NCI-H526 treated with DMSO at 0.1 percent for 48 hours (cell line): Measurements from ENCODE around the gene ZNF333.

ENCODE experiments used
- DNase-seq: peaks from one replicate; lab custom pipeline; 2025; lab: John Stamatoyannopoulos, UW

Gene ZNF333

DNA sequence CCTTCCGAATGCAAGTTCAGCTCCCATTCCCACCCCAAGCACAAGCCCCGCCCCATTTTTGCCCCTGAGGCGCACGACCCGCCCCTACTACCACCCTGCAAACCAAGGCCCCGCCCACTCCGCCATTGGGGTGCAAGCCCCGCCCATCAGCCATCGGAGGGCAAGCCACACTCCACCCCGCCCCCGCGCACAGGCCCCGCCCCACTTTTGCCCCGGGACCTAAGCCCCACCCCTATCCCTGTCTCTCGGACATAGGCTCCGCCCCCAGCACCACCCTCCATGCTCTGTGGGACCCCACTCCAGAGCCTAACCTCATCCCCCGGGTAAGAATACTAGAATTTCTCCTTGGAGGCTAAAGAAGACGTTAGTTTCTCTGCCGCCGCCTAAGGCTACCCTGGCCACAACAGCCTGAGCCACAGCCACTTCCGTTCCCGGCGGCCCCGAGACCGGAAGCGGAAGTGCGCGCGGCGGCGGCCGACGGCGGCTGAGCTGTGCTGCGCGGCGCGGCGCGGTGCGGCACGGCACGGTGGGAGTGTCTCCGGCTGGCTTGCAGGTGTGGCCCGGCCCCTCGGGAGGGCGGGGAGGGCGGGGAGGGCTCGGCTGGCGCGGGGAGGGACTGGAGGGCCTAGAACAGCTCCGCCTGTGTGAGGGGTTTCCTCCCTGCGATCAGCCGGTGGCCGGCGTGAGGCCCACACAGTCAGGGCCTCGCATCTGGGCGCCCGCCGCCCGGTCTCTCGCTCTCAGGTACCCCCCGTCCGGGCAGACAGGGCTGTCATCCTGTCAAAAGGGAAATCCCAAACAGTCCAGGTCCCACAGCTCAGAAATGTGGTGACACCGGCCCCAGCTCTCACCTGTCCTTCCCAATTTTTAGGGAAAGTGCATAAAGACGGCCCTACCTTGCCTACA is at the start of gene ZNF333:
ZNF333 (plus strand) TSS at position 451 of the 906 bp plus-strand sequence. CDS start 3,444 bp downstream, outside the sequence.
- DNase-seq: peak; percentile 77

DNA sequence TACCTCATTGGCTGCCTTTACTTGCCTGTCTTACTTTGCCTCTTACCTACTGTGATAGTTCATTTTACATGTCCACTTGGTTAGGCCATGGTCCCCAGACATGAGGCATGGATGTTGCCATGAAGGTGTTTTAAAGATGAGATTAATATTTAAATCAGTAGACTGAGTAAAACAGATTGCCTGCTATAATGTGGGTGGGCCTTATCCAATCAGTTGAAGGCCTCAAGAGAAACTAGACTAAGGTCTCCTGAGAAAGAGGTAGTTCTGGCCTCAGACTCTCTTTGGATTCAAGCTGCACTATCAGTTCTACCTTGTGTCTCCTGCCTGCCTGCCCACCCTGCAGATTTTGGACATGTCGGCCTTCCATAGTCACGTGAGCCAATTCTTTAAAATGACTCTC is 41.3 kb upstream of the ZNF333 start:
- DNase-seq: no peak

DNA sequence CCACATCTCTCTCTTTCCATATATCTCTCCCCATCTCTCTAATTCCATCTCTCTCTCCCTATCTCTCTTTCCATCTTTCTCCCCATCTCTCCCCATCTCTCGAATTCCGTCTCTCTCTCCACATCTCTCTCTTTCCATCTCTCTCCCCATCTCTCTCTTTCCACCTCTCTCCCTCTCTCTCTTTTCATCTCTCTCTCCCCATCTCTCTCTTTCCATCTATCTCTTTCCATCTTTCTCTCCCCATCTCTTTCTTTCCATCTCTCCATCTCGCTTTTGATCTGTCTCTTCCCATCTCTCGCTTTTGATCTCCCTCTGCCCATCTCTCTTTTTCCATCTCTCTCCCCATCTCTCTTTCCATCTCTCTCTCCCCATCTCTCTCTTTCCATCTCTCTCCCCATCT is 40.8 kb upstream of the ZNF333 start:
- no peak for DNase-seq

DNA sequence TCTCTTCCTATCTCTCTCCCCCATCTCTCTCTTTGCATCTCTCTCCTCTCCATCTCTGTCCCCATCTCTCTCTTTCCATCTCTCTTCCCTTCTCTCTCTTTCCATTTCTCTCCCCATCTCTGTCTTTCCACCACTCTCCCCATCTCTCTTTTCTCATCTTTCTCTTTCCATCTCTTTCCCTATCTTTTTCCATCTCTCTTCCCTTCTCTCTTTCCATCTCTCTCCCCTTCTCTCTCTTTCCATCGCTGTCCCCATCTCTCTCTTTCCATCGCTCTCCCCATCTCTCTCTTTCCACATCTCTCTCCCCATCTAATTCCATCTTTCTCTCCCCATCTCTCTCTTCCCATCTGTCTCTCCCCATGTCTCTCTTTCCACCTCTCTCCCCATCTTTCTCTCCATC is 39.7 kb upstream of the ZNF333 start:
- no peak for DNase-seq

DNA sequence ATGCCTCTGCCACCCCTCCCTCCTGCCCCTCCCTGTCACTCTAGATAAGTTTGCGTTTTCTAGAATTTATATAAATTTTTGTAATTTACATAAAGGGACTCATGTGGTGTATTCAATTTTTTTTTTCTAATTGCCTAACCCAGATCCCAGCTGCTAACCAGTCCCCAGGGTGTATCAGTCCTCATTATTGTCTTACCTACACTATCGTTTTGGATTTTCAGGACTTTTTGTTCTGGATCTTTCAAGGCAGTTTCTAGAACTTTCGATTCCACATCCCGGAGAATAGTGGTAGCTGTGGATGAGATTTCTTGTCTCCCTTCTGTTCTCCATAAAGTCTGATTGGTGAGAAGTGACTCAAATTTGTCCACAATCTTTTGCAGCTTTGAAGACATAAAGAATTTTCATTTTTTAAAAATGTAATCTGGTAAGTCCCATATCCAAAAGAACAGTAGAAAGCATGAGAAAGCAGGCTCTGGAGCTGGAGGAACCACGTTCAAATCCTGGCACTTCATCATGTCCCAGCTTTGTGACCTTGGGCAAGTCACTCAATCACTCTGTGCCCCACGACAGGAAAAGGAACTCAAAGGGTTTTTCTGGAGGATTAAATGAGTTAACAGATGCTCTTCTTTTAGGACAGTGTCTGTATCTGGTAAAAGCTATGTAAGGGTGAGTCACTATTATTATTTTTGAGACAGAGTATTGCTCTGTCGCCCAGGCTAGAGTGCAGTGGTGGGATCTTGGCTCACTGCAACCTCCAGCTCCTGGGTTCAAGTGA is 34.9 kb upstream of the ZNF333 start:
- no peak for DNase-seq

DNA sequence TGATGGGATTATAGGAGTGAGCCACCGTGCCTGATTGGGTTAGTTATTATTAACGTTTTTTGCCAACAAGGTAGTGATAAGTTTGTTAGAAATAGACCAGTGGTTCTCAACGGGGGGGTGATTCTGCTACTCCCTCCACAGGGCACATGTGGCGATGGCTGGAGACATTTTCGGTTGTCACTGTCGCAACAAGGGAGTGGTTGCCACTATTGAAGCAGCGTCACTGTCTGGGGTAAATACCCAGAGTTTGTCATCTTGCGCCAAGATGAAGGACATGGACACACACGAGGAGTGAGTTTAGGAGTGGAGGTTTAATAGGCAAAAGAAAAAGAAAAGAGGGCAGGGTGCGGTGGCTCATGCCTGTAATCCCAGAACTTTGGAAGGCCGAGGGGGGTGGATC is 34.1 kb upstream of the ZNF333 start:
- no peak for DNase-seq

DNA sequence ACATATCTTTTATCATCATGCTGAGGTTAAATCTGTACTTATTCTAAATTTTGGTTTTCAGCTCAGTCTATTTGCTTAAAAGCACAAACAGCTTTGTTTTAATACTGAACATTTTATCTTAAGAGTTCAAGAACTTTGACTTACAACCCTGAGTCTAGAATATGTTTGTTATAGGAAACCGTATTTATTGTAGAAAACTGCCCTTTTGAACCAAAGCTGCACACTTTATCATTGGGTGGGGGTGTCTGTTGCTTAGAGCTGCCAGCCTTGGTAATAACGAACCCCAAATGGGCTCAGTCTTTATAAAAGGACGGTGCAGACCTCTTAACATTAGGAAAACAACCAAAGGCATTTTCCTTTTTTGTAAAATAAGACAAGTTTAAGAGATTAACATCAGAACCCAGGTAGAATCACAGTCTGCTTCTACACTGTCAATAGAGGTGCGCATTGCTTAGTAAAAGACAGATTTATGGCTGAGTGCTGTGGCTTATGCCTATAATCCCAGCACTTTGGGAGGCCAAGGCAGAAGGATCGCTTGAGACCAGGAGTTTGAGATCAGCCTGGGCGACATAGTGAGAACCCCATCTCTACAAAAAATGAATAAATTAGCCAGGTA is 29.9 kb upstream of the ZNF333 start:
- no peak for DNase-seq

DNA sequence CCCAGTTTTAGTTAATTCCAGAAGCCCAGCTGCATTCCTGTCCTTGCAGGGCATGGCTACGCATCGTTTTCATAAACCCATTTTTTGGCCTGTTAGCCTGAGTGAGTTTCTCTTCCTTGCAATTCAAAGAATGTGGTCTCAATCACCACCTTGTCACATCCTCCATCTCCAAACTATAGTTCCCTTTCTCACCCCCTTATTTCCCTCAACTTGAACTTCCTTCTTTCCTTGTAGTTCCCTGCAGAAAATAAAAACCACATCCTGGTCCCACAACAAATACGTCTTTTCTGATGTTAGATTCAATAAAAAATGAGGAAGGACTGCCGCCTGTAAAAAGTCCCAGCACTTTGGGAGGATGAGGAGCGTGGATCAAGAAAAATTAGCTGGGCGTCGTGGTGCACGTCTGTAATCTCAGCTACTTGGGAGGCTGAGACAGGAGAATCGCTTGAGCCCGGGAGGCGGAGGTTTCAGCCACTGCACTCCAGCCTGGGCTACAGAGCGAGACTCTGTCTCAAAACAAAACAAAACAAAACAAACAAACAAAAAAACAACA is 28.4 kb upstream of the ZNF333 start:
- no peak for DNase-seq

DNA sequence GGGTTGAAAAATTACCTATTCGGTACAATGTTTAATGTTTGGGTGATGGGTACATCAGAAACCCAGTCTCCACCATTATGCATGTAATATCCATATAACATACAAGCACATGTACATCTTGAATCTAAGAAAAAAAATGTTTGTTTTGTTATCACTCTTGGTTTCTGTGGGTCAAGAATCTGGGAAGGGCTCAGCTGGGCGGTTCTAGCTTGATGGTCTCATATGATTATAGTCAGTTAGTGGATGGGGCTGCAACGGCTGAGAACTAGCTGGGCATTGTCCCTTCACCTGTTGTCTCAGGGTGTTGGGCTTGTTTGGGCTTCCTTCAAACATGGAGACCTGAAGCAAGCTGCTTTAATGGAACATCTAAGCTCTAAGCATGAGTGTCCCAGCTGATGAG is 19.9 kb upstream of the ZNF333 start:
- no peak for DNase-seq

DNA sequence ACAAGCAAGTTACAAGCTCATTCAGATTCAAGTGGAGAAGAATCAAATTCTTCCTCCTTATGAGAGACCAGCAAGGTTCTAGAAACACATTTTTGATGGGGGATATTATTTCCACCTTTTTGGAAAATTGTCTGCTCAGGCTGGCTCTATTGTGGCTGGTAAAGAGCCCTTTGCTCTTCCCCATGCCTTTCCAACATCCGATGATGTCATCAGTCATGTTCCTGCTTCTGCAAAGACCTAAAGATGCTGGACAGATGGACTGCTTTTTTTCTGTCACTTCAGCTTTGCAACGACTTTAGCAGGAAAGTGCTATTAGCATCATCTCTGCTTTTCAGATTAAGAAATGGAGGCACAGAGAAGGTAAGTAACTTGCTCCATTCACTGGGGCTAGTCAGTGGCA is 19.4 kb upstream of the ZNF333 start:
- no peak for DNase-seq

DNA sequence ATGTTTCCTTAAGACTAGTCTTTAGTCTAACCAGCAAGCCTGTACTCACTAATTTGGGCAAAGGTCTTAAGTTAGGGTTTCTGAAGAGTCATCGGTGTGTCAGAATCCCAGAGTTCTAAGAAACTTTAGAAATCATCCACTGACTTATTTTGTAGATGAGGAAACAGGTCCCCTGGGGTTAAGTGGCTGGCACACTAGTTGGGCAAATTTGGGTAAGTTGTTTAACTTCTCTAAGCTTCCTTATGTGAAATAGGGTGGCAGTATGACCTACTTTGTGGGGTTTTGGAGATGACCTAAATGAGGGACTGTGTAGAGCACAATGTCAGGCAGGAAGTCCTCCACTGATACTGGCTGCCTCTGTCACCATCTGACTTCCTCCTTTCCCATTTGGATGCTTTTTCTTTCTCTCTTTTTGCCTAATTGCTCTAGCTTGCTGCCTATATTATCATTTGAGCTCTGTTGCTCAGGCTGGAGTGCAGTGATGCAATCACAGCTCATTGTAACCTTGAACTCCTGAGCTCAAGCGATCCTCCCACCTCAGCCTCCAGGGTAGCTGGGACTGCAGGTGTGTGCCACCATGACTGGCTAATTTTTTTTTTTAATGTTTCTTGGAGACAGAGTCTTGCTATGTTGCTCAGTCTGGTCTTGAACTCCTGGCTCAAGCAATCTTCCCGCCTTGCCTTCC is 17.5 kb upstream of the ZNF333 start:
- no peak for DNase-seq

DNA sequence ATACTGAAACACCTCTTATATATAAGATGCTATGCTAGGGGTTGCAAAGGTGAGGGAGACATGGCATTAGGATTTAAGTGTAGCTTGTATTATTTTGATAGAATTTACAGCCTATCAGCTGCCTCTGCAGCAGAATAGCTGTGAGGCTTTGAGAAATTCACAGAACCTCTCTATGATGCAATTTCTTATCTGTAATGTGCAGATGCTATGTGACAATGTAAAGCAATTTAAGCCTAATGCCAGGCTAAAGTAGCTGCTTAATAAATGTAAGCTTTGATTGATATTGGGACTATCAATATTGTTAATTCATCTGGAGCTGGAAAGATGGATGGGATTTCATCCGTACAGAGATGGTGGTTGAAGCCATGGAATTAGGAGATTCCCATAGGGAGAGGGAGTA is 16.8 kb upstream of the ZNF333 start:
- no peak for DNase-seq

DNA sequence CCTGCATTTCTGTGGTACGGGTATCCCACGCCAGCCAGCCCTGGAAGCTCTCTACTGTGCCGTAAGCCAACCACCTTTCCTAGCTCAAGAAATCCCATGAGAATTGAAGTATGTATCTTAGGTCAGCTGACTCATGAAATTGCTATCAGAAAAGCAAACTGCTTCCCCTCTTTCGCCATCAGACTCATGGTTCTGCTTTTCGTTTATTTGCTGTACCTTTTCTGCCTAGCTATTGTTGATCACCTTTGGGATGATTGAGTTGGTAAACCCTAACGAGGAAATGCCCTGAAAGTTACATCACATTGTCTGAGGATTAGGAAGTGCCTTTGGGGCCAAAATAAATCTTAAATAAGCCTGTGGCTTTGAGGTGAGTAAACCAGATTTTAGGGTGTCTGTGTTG is 15.1 kb upstream of the ZNF333 start, which contains the start of gene ADGRE3:
ADGRE3 (minus strand) TSS at position 81 of the 400 bp plus-strand sequence; CDS start at position 7, 74 bp downstream.
- DNase-seq: no peak

DNA sequence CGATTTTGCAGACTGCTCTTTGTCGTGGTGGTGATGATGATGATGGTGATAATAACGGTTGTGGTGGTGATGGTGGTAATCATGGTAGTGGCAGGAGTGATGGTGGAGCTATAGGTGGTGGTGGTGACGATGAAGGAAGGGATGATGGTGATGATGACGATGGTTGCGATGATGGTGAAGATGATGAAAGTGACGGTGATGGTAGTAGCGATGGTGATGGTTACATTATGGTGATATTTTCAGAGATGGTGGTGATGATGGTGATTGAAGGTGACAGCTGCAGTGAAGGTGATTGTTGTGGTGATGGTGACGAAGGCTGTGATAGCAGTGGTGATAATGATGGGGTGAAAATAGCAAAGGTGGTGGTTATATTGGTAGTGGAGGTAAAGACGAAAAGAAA is 13.1 kb upstream of the ZNF333 start:
- DNase-seq: no peak

DNA sequence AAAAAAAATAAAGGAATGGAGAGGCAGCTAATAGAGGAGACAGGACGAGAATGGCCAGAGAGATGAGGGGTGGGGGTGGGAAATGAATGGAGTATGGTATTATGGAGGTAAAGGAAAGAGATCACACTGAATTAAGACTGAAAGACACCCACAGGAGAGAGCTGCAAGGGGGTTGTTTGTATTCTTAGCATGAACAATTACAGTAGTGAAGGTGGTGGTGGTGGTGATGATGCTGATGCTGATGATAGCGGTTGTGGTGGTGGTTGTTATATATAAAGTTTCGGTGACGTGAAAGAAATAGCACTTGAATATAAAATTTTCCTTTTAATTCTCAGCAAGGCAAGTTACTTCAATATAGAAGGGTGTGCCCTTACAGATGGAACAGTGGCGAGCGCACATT is 12.4 kb upstream of the ZNF333 start:
- no peak for DNase-seq

DNA sequence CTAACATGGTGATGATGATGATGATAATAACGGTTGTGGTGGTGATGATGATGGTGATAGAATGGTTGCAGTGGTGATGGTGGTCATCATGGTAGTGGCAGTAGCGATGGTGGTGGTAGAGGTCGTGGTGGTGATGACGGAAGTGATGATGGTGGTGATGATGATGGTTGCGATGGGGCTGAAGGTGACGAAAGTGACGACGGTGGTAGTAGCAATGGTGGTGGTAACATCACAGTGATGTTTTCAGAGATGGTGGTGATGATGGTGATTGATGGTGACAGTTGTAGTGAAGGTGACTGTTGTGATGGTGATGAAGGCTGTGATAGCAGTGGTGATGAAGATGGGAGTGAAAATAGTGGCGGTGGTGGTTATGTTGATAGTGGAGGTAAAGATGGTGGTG is 11.6 kb upstream of the ZNF333 start:
- no peak for DNase-seq

DNA sequence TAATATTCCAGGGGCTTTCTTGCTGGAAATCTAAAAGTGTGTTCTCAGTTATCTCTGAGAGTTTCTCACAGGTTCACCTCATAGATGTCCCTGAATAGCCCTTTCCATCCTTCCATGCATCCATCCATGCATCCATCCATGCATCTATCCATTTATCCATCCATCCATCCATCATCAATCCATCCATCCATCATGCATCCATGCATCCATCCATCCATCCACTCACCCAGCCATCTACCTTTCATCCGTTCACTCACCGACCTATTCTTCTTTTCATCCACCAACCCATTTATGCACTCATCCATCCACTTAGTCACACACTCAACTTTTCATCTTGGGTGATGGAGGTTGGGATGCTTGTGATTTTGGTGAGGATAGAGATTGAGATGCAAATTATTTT is 7.8 kb upstream of the ZNF333 start:
- no peak for DNase-seq

DNA sequence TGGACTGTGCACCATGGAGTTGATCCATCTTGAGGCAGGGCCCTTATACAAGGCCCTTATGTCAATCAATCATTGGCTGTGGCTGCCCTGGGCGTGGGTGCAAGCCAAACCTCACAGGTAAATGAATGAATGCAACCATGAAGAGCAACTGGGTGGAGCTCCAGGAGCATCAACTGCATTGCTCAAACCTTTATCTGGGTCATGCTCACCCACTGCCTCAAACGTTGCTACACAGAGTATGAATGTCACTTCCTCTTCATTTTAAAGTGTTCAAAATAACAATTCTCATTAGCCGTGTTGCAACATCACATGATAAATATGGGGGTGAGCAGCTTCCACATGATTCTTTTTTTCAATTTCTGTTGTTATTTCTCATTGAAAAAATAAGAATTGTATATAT is 6.4 kb upstream of the ZNF333 start:
- DNase-seq: no peak

DNA sequence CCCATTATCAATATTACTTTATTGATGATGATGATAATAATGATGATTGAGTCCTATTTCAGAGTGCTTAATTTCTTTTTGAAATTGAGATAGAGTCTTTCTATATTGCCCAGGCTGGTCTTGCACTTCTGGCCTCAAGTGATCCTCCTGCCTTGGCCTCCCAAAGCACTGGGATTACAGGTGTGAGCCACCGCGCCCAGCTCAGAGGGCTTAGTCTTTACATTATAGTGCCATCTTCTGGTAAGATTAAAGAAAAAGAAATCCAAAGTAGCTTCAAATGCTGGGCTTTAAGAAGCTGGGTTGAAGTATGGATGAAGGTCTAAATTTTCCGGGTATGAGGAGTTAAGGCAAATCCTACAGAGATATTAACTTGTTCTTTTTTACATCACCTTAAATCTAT is 3.4 kb upstream of the ZNF333 start:
- no peak for DNase-seq

DNA sequence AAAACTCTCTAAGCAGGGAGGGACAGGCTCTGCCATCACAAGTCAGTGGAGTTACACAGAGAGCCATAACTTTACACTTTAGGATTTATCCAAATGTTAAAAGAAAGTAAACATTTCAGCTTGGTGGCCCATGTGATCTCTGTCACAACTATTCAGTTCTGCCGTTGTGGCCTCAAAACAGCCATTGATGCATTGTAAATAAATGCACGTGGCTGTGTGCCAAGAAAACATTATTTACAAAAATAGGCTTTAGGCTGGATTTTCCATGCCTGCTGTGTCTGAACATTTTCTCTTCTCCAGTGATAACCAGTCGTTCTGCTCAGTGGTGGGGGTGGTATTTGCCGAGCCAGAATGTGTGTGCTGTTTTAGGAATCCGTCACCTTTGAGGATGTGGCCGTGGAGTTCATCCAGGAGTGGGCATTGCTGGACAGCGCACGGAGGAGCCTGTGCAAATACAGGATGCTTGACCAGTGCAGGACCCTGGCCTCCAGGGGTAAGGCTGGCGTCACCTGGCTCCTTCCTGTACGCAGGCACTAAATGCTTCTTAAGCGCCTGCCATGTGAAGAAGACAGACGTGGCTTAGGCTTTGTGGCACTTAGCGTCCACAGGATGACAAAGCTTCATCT is 4.9 kb downstream of the ZNF333 start:
- no peak for DNase-seq

DNA sequence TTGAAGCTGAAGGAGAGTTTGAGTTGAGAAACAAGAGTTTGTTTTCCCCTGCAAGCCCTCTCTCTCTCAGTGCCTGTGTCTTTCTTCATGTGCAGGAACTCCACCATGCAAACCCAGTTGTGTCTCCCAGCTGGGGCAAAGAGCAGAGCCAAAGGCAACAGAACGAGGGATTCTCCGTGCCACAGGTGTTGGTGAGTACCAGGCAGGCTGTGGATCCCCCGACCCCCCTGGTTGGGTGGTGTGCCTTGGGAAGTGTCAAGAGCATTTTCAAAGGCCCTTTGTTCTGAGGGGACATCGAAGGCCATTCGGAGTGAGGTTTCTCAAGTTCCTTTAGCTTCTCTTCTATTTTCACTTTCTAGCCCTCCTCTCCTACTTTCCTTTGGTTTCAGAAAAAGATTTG is 5.6 kb downstream of the ZNF333 start:
- DNase-seq: no peak
